ENCODE data around the gene TCTN2. TPM values are rescaled to one million over a fixed set of nuclear protein-coding genes. Genes with fewer than 3 reads are reported as not detected.

The TCTN2 gene
- total RNA-seq, 1 experiment from 2014 or later = 12.1 TPM

DNA sequence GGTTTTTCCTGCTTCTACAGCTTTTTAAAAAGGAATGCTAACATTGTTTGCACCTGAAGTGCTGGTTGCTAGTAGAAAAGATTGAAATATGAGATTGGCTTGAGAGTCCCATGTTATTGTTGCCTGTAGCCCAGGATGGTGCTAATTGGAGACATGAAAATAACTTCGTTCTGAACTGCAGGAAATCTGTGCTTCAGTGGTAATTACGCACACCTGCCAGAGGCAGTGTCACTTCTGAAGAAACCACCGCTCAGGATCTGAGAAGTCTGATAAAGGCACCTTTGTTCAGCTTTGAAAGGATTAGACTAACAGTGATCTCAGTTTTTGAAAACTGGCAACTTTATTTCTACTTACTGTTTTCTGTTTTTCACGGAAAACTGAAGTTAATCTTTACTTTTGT is 25.7 kb downstream of the TCTN2 start:
- RAD21 ChIA-PET (ENCODE audit: low non-redundant PET in 1 of 2, low total read pairs in 2 of 2, uncharacterized antibody in 2 of 2, unreplicated experiment in 2 of 2) = no interaction called here
- Histone ChIP-seq H4K20me1 (ENCODE audit: insufficient read depth) (no peaks in the 10 kb centered on the region), H2AFZ (ENCODE audit: low read depth, low read length, poor library complexity, severe bottlenecking) (no peak overlapping the region), H3K79me2 (ENCODE audit: insufficient read depth, low read length) (no peaks in the 10 kb centered on the region), H3K9me2 (ENCODE audit: insufficient read depth) (no peaks in the 10 kb centered on the region), H3K27me3 (ENCODE audit: insufficient read depth, low read length) (no peaks in the 10 kb centered on the region), H3K27ac (ENCODE audit: low read depth, low read length) (no peak overlapping the region), H3K4me3 (replicated peaks in 1 of 2; ENCODE audit: low read depth in 1 of 2, low read length in 2 of 2) (no peak overlapping the region), H3K9me3 (ENCODE audit: control insufficient read depth in 1 of 2, insufficient read depth in 1 of 2, low read depth in 1 of 2, low read length in 2 of 2) (no peaks in the 10 kb centered on the region), H3K9ac (ENCODE audit: low read length) (no peak overlapping the region), H3K4me1 (ENCODE audit: control insufficient read depth in 1 of 2, insufficient read depth in 2 of 2, low read length in 2 of 2) (no peaks in the 10 kb centered on the region), H3K4me2 (ENCODE audit: low read length) (no peak overlapping the region), H3K36me3 (ENCODE audit: control insufficient read depth in 1 of 2, insufficient read depth in 2 of 2, low read length in 2 of 2) (no peaks in the 10 kb centered on the region)
- no peak for ATAC-seq
- TF ChIP-seq EGR1 (IDR thresholded peaks at IDR 0.05; ENCODE audit: low read depth) (no peak), ELF1 (IDR thresholded peaks at IDR 0.05; ENCODE audit: borderline replicate concordance, low read depth) (no peak), EZH2phosphoT487 (IDR thresholded peaks at IDR 0.05; ENCODE audit: borderline replicate concordance) (no peak), POLR2A (IDR thresholded peaks at IDR 0.05; ENCODE audit: borderline replicate concordance, extremely low read depth, insufficient read depth, insufficient read length) (no peak), FOSL1 (IDR thresholded peaks at IDR 0.05; ENCODE audit: low read depth) (no peak), SP1 (IDR thresholded peaks at IDR 0.05; ENCODE audit: low read depth) (no peak), RAD21 (IDR thresholded peaks at IDR 0.05; ENCODE audit: low read depth) (no peak), CBX3 (IDR thresholded peaks at IDR 0.05; ENCODE audit: low read depth) (no peak), EZH2 (IDR thresholded peaks at IDR 0.05) (no peak), TCF7L2 (IDR thresholded peaks at IDR 0.05; ENCODE audit: borderline replicate concordance, extremely low read depth, insufficient read depth, insufficient read length) (no peak), YY1 (IDR thresholded peaks at IDR 0.05; ENCODE audit: extremely low read depth, insufficient replicate concordance, low read depth, low read length) (no peak), ZNF274 (IDR thresholded peaks at IDR 0.05; ENCODE audit: low read depth, low read length) (no peak)
- TF ChIP-seq, protein P1, sequence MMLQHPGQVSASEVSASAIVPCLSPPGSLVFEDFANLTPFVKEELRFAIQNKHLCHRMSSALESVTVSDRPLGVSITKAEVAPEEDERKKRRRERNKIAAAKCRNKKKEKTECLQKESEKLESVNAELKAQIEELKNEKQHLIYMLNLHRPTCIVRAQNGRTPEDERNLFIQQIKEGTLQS (IDR thresholded peaks at IDR 0.05) = no peak
- TF ChIP-seq, protein P2, sequence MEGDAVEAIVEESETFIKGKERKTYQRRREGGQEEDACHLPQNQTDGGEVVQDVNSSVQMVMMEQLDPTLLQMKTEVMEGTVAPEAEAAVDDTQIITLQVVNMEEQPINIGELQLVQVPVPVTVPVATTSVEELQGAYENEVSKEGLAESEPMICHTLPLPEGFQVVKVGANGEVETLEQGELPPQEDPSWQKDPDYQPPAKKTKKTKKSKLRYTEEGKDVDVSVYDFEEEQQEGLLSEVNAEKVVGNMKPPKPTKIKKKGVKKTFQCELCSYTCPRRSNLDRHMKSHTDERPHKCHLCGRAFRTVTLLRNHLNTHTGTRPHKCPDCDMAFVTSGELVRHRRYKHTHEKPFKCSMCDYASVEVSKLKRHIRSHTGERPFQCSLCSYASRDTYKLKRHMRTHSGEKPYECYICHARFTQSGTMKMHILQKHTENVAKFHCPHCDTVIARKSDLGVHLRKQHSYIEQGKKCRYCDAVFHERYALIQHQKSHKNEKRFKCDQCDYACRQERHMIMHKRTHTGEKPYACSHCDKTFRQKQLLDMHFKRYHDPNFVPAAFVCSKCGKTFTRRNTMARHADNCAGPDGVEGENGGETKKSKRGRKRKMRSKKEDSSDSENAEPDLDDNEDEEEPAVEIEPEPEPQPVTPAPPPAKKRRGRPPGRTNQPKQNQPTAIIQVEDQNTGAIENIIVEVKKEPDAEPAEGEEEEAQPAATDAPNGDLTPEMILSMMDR (IDR thresholded peaks at IDR 0.05 in 2 of 3, conservative IDR thresholded peaks at IDR 0.05 in 1 of 3; ENCODE audit: borderline replicate concordance in 1 of 3, insufficient read depth in 1 of 3, low read depth in 2 of 3, low read length in 2 of 3) = no peak
- TF ChIP-seq, protein P3, sequence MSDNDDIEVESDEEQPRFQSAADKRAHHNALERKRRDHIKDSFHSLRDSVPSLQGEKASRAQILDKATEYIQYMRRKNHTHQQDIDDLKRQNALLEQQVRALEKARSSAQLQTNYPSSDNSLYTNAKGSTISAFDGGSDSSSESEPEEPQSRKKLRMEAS (IDR thresholded peaks at IDR 0.05) = no peak
- no peak for DNase-seq (ENCODE audit: low read depth, low spot score)
- no TSS peak for BruUV-seq (replicated peaks)
- intact Hi-C loops (cut with micrococcal nuclease) = no loop called here
- POLR2A ChIA-PET = interaction anchor here (0.6 kb wide), 1 partner anchor 12 kb away, joined by 3 read pairs; no protein-coding TSS in a partner anchor
- CTCF ChIA-PET = no interaction called here

Measured in HCT116 (cell line).